AG04450 (cell line): ENCODE measurements around the gene EPB41L4B. TPM values are rescaled to one million over a fixed set of nuclear protein-coding genes. Genes with fewer than 3 reads are reported as not detected.

ENCODE experiments used
- CTCF ChIA-PET: fragments of 300-600, 350-600 bp; formaldehyde crosslinking; extraction: SDS; loops from one replicate; lab custom pipeline; 2022; ENCODE audit warnings: antibody characterized with exemption, inconsistent platforms; lab: Charles Lee
- POLR2A ChIA-PET: fragments of 350-600 bp; formaldehyde crosslinking; extraction: SDS; loops from one replicate; lab custom pipeline; 2021; ENCODE audit warnings: antibody characterized with exemption, inconsistent platforms; lab: Yijun Ruan, JAX
- DNase-seq: peaks from one replicate; pipeline ENCODE4 v3.0.0-alpha.2; 2011; ENCODE audit warnings: low read depth, low spot score
- H3K27ac ChIP-seq: one replicate; pipeline ENCODE4 v1.5.1; 2012; ENCODE audit warnings: low read depth, low read length, control low read depth
- H3K27me3 ChIP-seq: one replicate; pipeline ENCODE4 v1.6.0; 2012; ENCODE audit warnings: low read length; ENCODE audit not compliant: control insufficient read depth, insufficient read depth
- H3K4me3 ChIP-seq: 2 replicates; pipeline ENCODE4 v1.5.1; 2011; ENCODE audit warnings: mild to moderate bottlenecking, low read depth, low read length, control low read depth
- H3K9me3 ChIP-seq: 2 replicates; pipeline ENCODE4 v1.5.1; 2012; ENCODE audit warnings: low read length; ENCODE audit not compliant: control insufficient read depth, insufficient read depth
- polyA plus RNA-seq: library from polyadenylated mRNA; depleted of rRNA; stranded (reverse); fragments of >200 nt; gene quantifications from 2 replicates; pipeline ENCODE4 v1.2.3, GENCODE V29; 2011
- TF ChIP-seq, protein P1 (sequence below): IDR thresholded peaks from 2 replicates; pipeline ENCODE4 v1.5.1; 2011; ENCODE audit warnings: low read depth, low read length, control low read depth, inconsistent platforms

EPB41L4B gene
- polyA plus RNA-seq, 1 experiment, result 1.5 TPM

DNA sequence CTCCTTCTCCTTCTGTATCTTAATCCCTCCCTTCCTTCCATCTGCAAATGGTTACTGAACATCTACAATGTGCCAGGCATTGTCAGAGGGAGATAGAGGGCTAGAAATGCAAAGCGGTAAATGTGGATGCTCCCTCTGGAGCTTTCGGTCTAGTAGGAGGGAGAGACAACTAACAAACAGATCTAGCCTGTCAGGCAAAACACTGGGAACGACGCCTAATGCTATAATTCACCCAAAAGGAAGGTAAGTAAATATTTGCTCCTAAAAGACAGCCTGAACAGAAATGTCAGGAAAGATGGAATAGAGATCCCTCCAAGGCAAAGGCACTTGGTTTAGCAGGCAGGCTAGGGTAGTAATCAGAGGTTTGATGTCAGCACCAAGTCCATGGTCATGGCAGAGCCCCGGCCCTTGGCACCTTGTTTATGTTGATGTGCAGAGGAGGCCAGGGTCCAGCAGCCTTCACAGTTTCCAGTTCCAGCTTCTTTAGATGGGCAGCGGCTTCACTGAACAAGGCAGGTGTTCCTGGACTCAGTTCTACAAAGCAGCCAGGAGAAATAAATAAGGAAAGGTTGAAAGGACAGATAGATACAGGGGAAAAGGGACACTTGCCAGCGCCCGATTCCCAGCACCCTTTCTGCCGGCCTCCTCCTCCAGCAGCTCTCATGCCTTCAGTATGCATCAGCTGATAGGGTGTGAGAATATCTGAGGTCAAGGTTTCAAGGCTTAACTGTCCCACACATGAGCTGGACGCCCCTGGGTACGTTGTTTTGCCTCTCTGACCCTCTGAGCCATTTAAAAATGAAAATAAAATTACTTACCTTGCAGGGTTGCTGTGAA lies 107.4 kb downstream of the EPB41L4B start:
- ChIA-PET CTCF (no interaction called here), POLR2A (no interaction called here)
- TF ChIP-seq, protein P1, sequence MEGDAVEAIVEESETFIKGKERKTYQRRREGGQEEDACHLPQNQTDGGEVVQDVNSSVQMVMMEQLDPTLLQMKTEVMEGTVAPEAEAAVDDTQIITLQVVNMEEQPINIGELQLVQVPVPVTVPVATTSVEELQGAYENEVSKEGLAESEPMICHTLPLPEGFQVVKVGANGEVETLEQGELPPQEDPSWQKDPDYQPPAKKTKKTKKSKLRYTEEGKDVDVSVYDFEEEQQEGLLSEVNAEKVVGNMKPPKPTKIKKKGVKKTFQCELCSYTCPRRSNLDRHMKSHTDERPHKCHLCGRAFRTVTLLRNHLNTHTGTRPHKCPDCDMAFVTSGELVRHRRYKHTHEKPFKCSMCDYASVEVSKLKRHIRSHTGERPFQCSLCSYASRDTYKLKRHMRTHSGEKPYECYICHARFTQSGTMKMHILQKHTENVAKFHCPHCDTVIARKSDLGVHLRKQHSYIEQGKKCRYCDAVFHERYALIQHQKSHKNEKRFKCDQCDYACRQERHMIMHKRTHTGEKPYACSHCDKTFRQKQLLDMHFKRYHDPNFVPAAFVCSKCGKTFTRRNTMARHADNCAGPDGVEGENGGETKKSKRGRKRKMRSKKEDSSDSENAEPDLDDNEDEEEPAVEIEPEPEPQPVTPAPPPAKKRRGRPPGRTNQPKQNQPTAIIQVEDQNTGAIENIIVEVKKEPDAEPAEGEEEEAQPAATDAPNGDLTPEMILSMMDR, result no peak
- DNase-seq, result no peak
- H3K4me3 ChIP-seq, result no peak overlapping the region
- H3K27me3 ChIP-seq, result peaks cover 7% of the 10 kb centered on the region
- H3K9me3 ChIP-seq, result no peaks in the 10 kb centered on the region
- no peak overlapping the region for H3K27ac ChIP-seq

DNA sequence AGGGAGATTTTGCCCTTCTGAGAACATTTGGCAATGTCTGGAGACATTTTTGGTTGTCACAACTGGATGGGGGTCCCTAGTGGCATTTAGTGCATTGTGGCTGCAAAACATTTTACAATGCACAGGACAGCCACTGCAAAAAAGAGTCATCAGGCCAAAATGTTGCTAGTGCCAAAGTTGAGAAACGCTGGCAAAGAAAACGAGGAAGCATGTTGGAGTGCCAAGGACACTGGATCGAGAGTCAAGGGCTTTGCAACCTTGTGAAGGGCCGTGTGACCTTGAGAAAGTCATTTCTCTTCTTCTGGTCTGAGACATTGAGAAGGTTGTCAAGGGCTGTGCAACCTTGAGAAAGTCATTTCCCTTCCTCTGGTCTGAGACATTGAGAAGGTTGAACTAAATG lies 108.1 kb downstream of the EPB41L4B start:
- ChIA-PET CTCF (no interaction called here), POLR2A (no interaction called here)
- H3K9me3 ChIP-seq, result no peaks in the 10 kb centered on the region
- TF ChIP-seq, protein P1, result no peak
- H3K27me3 ChIP-seq, result peaks cover 7% of the 10 kb centered on the region
- no peak overlapping the region for H3K27ac ChIP-seq
- no peak overlapping the region for H3K4me3 ChIP-seq
- no peak for DNase-seq

DNA sequence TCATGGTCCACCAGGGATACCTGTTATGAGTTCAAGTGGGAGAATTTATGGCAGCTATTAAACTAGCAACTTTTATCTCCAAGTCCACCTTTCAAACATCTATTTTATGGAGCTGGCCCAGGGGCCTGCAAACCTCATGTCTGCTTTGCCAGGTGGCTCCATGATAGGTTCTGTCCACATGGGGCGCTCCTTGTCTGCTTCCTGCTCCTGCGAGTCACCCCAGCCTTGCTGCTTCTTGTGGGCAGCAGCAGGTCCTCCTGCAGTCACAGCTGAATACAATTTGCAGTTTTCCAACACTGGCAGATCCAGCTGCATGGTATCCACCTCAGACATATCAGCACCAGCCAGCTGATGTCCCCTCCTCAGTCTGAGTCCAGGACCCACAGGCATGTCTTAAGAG lies 114.2 kb downstream of the EPB41L4B start:
- Histone ChIP-seq H3K27ac (no peak overlapping the region), H3K4me3 (no peak overlapping the region), H3K27me3 (peaks cover under 1% of the 10 kb centered on the region), H3K9me3 (peaks cover 2% of the 10 kb centered on the region; the same call in 1 of the 2 replicates)
- TF ChIP-seq, protein P1, result no peak
- ChIA-PET POLR2A (no interaction called here), CTCF (interaction anchor here (1.1 to 1.3 kb wide), 2 partner anchors 16 to 23 kb away, joined by 4 to 5 read pairs; no protein-coding TSS in a partner anchor)
- DNase-seq, result no peak

DNA sequence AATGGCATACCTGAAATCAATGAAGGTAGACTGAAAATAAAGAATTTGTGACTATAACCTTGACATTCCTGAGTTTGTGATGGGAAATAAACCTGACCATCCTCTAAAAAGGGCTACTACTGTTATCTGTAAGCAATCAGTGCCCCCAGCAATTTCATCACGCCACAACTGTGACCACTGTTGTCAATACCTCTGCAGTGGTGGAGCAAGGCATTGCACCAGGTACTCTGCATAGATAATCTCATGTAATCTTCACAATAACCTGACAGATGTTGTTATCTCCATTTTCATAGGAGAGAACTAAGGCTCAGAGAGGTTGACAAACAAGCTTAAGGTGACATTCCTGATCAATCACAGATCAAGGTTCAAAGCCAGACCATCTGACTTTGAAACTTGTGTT lies 115.3 kb downstream of the EPB41L4B start:
- CTCF ChIA-PET, result no interaction called here
- Histone ChIP-seq H3K27ac (no peak overlapping the region), H3K27me3 (peaks cover 3% of the 10 kb centered on the region), H3K4me3 (no peak overlapping the region), H3K9me3 (peaks cover 2% of the 10 kb centered on the region; the same call in 1 of the 2 replicates)
- no peak for DNase-seq
- TF ChIP-seq, protein P1, result no peak
- POLR2A ChIA-PET, result no interaction called here

DNA sequence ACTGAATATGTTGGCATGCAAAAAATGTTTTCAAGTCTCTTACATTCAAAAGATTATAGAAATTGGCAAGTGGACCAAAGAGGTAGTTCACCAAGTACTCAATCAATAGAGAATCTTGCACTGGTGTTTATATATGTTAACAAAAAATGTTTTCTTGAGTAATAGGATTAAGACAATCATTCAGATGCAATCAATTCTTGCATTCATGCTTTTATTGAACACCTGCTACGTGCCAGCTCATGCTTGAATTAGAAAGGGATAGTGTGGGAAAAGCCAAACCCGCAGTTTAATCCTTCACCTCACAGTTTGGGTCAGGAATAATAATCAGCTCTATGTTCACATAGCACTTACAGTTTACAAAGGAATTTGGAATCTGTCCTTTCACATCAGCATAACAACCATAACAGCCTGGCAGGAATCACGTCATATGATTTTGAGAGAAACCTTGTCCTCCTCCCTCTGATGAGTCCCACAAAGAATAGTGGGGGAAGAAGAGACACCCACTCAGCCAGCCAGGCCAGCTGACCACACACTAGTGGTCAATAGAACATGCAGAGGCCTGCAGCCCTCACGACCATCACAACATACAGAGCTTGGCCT lies 117.0 kb downstream of the EPB41L4B start:
- Histone ChIP-seq H3K4me3 (no peak overlapping the region), H3K27me3 (peaks cover 5% of the 10 kb centered on the region), H3K27ac (no peak overlapping the region), H3K9me3 (peaks cover 2% of the 10 kb centered on the region; the same call in 1 of the 2 replicates)
- TF ChIP-seq, protein P1, result no peak
- POLR2A ChIA-PET, result no interaction called here
- DNase-seq, result no peak
- CTCF ChIA-PET, result interaction anchor here (0.6 kb wide), 1 partner anchor 329 kb away, joined by 9 read pairs; no protein-coding TSS in a partner anchor
